HG03175 (cell line): Measurements from ENCODE around the gene UBTF.
"Not testable (repeated sequence)": the region's sequence is repeated elsewhere in the genome, so short reads cannot be mapped to it uniquely, and the experiment has no call there.

Experiments
- ATAC-seq: cut with Tn5 transposase; IDR thresholded peaks from one replicate; pipeline ENCODE4 v1.9.1; 2021; ENCODE audit warnings: mild to moderate bottlenecking, moderate library complexity; ENCODE audit not compliant: unreplicated experiment

UBTF gene

GRCh38 chr17:44247440-44247841 lies 28.0 kb upstream of the UBTF start:
- ATAC-seq: no peak

GRCh38 chr17:44241106-44241624 lies 21.7 kb upstream of the UBTF start:
- no peak for ATAC-seq

DNA sequence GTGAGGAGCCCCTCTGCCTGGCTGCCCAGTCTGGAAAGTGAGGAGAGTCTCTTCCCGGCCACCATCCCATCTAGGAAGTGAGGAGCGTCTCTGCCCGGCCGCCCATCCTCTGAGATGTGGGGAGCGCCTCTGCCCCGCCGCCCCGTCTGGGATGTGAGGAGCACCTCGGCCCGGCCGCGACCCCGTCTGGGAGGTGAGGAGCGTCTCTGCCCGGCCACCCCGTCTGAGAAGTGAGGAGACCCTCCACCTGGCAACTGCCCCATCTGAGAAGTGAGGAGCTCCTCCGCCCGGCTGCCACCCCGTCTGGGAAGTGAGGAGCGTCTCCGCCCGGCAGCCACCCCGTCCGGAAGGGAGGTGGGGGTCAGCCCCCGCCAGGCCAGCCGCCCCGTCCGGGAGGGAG lies 18.4 kb upstream of the UBTF start:
- ATAC-seq: not testable (repeated sequence)

GRCh38 chr17:44236444-44236991 lies 17.0 kb upstream of the UBTF start:
- no peak for ATAC-seq

GRCh38 chr17:44235583-44235936 lies 16.1 kb upstream of the UBTF start:
- no peak for ATAC-seq

DNA sequence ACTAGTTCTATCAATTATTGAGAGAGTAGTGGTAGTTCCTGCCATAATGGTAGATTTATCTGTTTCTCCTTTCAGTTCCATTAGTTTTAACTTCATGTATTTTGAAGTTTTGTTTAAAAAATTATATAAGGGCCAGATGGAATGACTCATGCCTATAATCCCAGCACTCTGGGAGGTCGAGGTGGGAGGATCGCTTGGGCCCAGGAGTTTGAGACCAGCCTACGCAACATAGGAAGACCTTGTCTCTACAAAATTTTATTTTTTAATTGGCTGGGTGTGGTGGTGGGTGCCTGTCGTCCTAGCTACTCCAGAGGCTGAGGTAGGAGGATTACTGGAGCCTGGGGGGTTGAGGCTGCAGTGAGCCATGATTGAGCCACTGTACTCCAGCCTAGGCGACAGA lies 14.1 kb upstream of the UBTF start:
- no peak for ATAC-seq

- ATAC-seq: no peak
Observed at GRCh38 chr17:44232061-44232460, 12.6 kb upstream of the UBTF start.

- no peak for ATAC-seq
Observed at GRCh38 chr17:44230140-44230539, 10.7 kb upstream of the UBTF start.

DNA sequence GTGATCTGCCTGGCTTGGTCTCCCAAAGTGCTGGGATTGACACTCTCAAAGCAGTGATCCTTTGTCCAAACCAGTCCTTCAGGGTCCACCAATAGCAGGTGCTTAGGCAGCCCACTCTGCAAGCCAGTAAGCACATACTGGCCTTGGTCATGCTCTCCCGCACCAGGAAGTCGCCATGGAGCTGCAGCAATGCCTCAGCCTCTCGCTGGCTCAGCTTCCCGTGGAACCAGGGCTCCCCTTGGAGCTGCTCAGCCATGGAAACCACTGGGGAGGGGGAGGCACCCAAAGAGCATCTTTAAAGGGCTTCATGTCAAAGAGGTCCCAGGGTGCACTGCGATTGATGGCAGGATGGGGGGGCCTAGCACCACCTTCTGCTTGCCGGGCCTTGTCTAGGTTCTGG lies 9.6 kb upstream of the UBTF start:
- no peak for ATAC-seq

DNA sequence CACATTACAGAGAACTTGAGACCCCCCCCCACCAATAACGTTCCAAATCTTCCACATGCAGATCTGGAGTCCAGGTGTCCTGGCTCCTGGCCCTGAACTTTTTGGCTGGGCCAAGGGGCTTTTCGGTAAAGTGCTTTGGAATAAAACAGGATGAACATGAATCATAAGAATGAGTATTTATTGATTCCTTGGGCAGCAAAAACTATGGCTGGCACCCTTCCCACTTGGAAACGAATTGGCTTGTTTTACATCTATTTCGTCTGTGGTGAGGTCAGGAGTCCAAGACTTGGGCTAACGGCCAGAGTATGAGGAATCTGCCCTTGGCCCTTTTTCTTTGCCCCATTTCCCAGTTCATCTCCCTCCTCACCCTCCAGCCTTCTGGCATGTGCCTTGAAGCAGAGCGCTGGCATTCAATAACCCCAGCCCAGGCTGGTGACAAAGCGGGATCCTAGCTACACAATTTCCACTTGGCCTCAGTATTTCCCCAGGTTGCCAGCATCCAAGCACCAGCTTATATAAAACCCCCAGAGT lies 4.1 kb upstream of the UBTF start:
- ATAC-seq: no peak

GRCh38 chr17:44222112-44222869 lies 2.8 kb upstream of the UBTF start:
- no peak for ATAC-seq

- no peak for ATAC-seq
Observed at GRCh38 chr17:44221862-44222111, 2.3 kb upstream of the UBTF start.

- no peak for ATAC-seq
Observed at GRCh38 chr17:44221084-44221861, 1.8 kb upstream of the UBTF start.

GRCh38 chr17:44220213-44221083 lies 973 bp upstream of the UBTF start:
- no peak for ATAC-seq

- ATAC-seq: peak; percentile 48
Observed at GRCh38 chr17:44219108-44219615, 313 bp downstream of the UBTF start.

DNA sequence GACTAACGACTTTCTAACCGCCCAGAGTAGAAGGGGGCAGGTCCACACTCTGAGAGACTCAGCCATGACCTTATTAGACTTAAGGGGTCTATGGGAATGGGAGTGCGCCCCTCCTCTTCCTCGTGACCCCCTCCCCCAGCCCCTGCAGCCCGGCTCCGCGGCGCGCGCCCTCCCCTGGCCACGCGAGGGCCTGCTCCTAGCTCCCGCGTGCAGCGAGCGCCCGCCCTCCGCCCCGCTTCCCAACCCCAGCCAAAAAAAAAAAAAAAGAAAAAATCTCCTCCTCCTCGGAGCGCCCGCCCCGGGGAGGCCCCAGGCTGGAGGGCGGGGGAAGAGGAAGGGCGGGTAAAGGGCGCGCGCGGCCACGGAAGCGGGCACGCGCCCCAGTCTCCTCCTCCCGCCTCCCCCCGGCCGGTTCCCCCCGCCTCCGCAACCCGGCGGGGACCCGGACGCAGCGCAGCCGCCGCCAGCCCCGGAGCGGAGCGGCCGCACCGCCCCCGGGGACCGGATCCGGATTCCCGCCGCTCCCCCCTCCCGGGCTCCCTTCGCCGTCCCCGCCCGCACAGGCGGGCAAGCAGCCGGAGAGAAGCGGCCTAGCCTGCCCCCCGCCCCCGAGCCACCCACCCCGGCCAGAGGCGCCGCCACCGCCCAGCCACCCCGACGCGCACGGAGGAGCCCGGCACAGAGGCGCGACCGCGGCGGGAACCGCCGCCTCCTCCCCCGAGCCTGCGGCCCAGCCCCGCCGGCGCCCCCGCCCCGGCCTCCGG lies 949 bp downstream of the UBTF start:
- peak; percentile 35 for ATAC-seq

DNA sequence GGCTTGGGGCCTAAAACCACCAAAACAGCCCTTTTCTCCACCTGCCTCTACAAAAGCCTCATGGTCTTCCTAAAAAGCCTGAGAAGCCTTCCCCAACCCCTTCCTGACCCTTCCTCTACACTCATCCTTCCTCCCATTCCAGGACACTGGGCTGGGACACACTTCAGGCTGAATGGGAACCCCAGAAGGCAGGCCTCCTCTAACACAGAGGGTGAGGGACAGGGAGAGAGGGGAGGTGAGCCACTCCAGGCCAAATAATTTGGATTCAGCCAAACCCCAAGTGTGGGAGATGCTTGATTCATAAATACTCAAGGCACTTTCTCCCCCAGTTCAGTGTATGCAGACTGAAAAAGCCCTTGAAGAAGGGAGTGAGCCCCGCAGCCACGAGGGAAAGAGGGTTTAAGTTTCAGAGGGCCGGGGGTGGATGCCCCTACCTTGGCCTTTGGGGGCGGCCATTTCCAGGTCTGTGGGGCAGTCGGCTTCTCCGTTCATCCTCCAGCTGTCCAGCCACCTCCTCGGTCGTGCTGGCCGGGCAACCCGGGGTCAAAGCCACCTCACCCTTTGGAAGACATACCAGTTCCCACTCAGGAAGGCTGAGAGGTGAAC lies 1.6 kb downstream of the UBTF start:
- no peak for ATAC-seq

DNA sequence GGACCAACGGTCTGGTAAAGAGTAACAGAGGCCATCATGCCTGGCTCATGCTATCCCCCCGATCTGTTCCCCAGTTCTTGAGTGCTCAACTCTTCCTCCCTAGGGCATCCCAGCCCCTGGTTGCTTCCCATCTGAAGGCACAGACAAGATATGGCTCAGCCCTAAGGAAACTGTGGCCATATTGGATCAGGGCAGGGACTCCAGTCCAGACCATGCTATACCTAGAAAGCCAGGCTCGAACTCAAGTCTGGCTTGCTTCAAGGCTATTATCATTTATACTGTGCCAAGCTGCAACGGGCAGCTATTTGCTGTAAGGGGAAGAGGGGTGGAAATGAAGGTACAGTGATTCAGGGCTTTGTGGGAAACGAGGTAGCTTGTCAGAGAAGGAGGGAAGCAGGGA lies 2.8 kb downstream of the UBTF start:
- no peak for ATAC-seq

- ATAC-seq: no peak
Observed at GRCh38 chr17:44216173-44216572, 3.3 kb downstream of the UBTF start.

- ATAC-seq: no peak
Observed at GRCh38 chr17:44214896-44215295, 4.6 kb downstream of the UBTF start.
